ENCODE results near the gene VPS39. TPM values are rescaled to one million over a fixed set of nuclear protein-coding genes. Genes with fewer than 3 reads are reported as not detected.

The VPS39 gene
- total and polyA plus RNA-seq, 2 of the 8 experiments (the other 6 are each of a cell fraction or from before 2014, with no cell fraction given): 34.4 to 36.6 TPM

- TF ChIP-seq CHD7 (IDR thresholded peaks at IDR 0.05; ENCODE audit: insufficient replicate concordance, low read length) (no peak), CHD2 (IDR thresholded peaks at IDR 0.05; ENCODE audit: low read length) (no peak), FOSL1 (IDR thresholded peaks at IDR 0.05; ENCODE audit: insufficient read depth, low read depth, low read length) (no peak), TCF12 (IDR thresholded peaks at IDR 0.05; ENCODE audit: low read depth, low read length) (no peak), JUN (IDR thresholded peaks at IDR 0.05; ENCODE audit: low read depth, low read length) (no peak), ZNF274 (IDR thresholded peaks at IDR 0.05; ENCODE audit: borderline replicate concordance, extremely low read depth, low read length) (no peak), GTF2F1 (IDR thresholded peaks at IDR 0.05; ENCODE audit: borderline replicate concordance, low read depth, low read length) (no peak), SAP30 (IDR thresholded peaks at IDR 0.05; ENCODE audit: insufficient read depth, insufficient replicate concordance, low read length) (no peak), CREB1 (IDR thresholded peaks at IDR 0.05) (no peak), HDAC6 (IDR thresholded peaks at IDR 0.05; ENCODE audit: low read depth, low read length) (no peak)
Observed at GRCh38 chr15:42201801-42202200, 6.3 kb downstream of the VPS39 start (continued).
